H9 (cell line): ENCODE measurements around the gene GAL3ST1. TPM values are rescaled to one million over a fixed set of nuclear protein-coding genes. Genes with fewer than 3 reads are reported as not detected.

Experiments
- DNase-seq: peaks from one replicate; pipeline ENCODE4 v3.0.0-alpha.2; 2017
- H2AFZ ChIP-seq: one replicate; pipeline ENCODE4 v1.6.1; 2013; ENCODE audit warnings: mild to moderate bottlenecking, low read length, control low read depth, moderate library complexity
- H2AK5ac ChIP-seq: 2 replicates; pipeline ENCODE4 v1.6.1; 2013; ENCODE audit warnings: low read length, control low read depth, mixed read lengths; ENCODE audit not compliant: insufficient read length
- H2BK120ac ChIP-seq: one replicate; pipeline ENCODE4 v1.6.1; 2013; ENCODE audit warnings: low read depth, mild to moderate bottlenecking, low read length, control low read depth, inconsistent platforms; ENCODE audit not compliant: poor library complexity, severe bottlenecking
- H2BK12ac ChIP-seq: 2 replicates; pipeline ENCODE4 v1.6.1; 2013; ENCODE audit warnings: low read length, control low read depth, mixed read lengths, low read depth; ENCODE audit not compliant: insufficient read length
- H2BK15ac ChIP-seq: 2 replicates; pipeline ENCODE4 v1.6.1; 2013; ENCODE audit warnings: low read depth, low read length, control low read depth
- H2BK20ac ChIP-seq: one replicate; pipeline ENCODE4 v1.6.1; 2013; ENCODE audit warnings: low read depth, mild to moderate bottlenecking, low read length, control low read depth, inconsistent platforms; ENCODE audit not compliant: poor library complexity, severe bottlenecking
- H2BK5ac ChIP-seq: 2 replicates; pipeline ENCODE4 v1.6.1; 2013; ENCODE audit warnings: low read length, control low read depth, mixed read lengths; ENCODE audit not compliant: insufficient read length
- H3K14ac ChIP-seq: 2 replicates; pipeline ENCODE4 v1.6.1; 2013; ENCODE audit warnings: low read length, control low read depth; ENCODE audit not compliant: insufficient read depth
- H3K18ac ChIP-seq: 2 replicates; pipeline ENCODE4 v1.6.1; 2013; ENCODE audit warnings: low read depth, mild to moderate bottlenecking, mixed read lengths, low read length, control low read depth; ENCODE audit not compliant: insufficient read length
- H3K23ac ChIP-seq: 2 replicates; pipeline ENCODE4 v1.6.1; 2013; ENCODE audit warnings: low read length, control low read depth, mixed read lengths, low read depth; ENCODE audit not compliant: insufficient read length
- H3K23me2 ChIP-seq: 2 replicates; pipeline ENCODE4 v1.6.1; 2013; ENCODE audit warnings: low read depth, mild to moderate bottlenecking, mixed read lengths, low read length, control low read depth; ENCODE audit not compliant: insufficient read length, poor library complexity, severe bottlenecking
- H3K27ac ChIP-seq: 2 replicates; pipeline ENCODE4 v1.5.1; 2013; ENCODE audit warnings: low read length, control low read depth, mixed read lengths, low read depth; ENCODE audit not compliant: insufficient read length
- H3K27me3 ChIP-seq: 2 replicates; pipeline ENCODE4 v1.6.1; 2013; ENCODE audit warnings: low read length, control low read depth, inconsistent platforms; ENCODE audit not compliant: insufficient read depth
- H3K4ac ChIP-seq: 2 replicates; pipeline ENCODE4 v1.6.1; 2013; ENCODE audit warnings: low read depth, mild to moderate bottlenecking, control low read depth, inconsistent platforms, low read length, moderate library complexity
- H3K4me1 ChIP-seq: 2 replicates; pipeline ENCODE4 v1.6.1; 2013; ENCODE audit warnings: low read length, control low read depth, inconsistent platforms; ENCODE audit not compliant: insufficient read depth
- H3K4me2 ChIP-seq: 2 replicates; pipeline ENCODE4 v1.6.1; 2013; ENCODE audit warnings: low read length, control low read depth, mixed read lengths; ENCODE audit not compliant: insufficient read length, insufficient read depth
- H3K56ac ChIP-seq: 2 replicates; pipeline ENCODE4 v1.6.1; 2013; ENCODE audit warnings: low read depth, mild to moderate bottlenecking, mixed read lengths, low read length, control low read depth; ENCODE audit not compliant: insufficient read length
- H3K79me1 ChIP-seq: 2 replicates; pipeline ENCODE4 v1.6.1; 2013; ENCODE audit warnings: low read depth, mild to moderate bottlenecking, moderate library complexity, low read length, control low read depth, inconsistent platforms; ENCODE audit not compliant: insufficient read depth, poor library complexity, severe bottlenecking
- H3K79me2 ChIP-seq: 2 replicates; pipeline ENCODE4 v1.6.1; 2013; ENCODE audit warnings: low read length, control low read depth, inconsistent platforms; ENCODE audit not compliant: insufficient read depth
- H3K9ac ChIP-seq: 2 replicates; pipeline ENCODE4 v1.6.1; 2013; ENCODE audit warnings: low read length, control low read depth, mixed read lengths; ENCODE audit not compliant: insufficient read length; ENCODE audit errors: extremely low read depth
- H3K9me3 ChIP-seq: one replicate; pipeline ENCODE4 v1.6.1; 2013; ENCODE audit warnings: low read depth, low read length, inconsistent platforms; ENCODE audit not compliant: control insufficient read depth
- H3T11ph ChIP-seq: one replicate; pipeline ENCODE4 v1.6.1; 2013; ENCODE audit warnings: mild to moderate bottlenecking, low read length, control low read depth, inconsistent platforms
- H4K20me1 ChIP-seq: one replicate; pipeline ENCODE4 v1.6.1; 2013; ENCODE audit not compliant: control insufficient read depth, insufficient read length, insufficient read depth
- H4K5ac ChIP-seq: 2 replicates; pipeline ENCODE4 v1.6.1; 2013; ENCODE audit warnings: low read depth, mild to moderate bottlenecking, mixed read lengths, low read length, control low read depth; ENCODE audit not compliant: insufficient read length
- H4K8ac ChIP-seq: replicated peaks from 2 replicates; pipeline ENCODE4 v1.6.1; 2013; ENCODE audit warnings: low read length, control low read depth, mixed read lengths, low read depth; ENCODE audit not compliant: insufficient read length
- H4K91ac ChIP-seq: 2 replicates; pipeline ENCODE4 v1.6.1; 2013; ENCODE audit warnings: low read depth, mild to moderate bottlenecking, moderate library complexity, mixed read lengths, low read length, control low read depth; ENCODE audit not compliant: insufficient read length
- H3K27ac Mint-ChIP-seq, 3 experiments: 2 replicates in 2 of 3; 3 replicates in 1 of 3; pipeline ENCODE4 v1.8.0; 2020 to 2021; ENCODE audit warnings: mixed read lengths in 3 of 3, mild to moderate bottlenecking in 1 of 3, moderate library complexity in 1 of 3
- H3K27me3 Mint-ChIP-seq: 2 replicates; pipeline ENCODE4 v1.8.0; 2021; ENCODE audit warnings: low read depth, mild to moderate bottlenecking, moderate library complexity, mixed read lengths
- H3K36me3 Mint-ChIP-seq, 3 experiments: 2 replicates in 2 of 3; 3 replicates in 1 of 3; pipeline ENCODE4 v1.8.0; 2020 to 2021; ENCODE audit warnings: low read depth in 3 of 3, mixed read lengths in 3 of 3; ENCODE audit not compliant: insufficient read depth in 1 of 3
- H3K4me1 Mint-ChIP-seq, 2 experiments: 2 replicates each; pipeline ENCODE4 v1.8.0; 2020; ENCODE audit warnings: mixed read lengths in 2 of 2
- H3K4me3 Mint-ChIP-seq, 2 experiments: 2 replicates in 1 of 2; 3 replicates in 1 of 2; pipeline ENCODE4 v1.8.0; 2020 to 2021; ENCODE audit warnings: mild to moderate bottlenecking in 2 of 2, mixed read lengths in 2 of 2, moderate library complexity in 1 of 2
- H3K9me3 Mint-ChIP-seq, 2 experiments: 2 replicates in 1 of 2; 3 replicates in 1 of 2; pipeline ENCODE4 v1.8.0; 2020; ENCODE audit warnings: mild to moderate bottlenecking in 2 of 2, mixed read lengths in 2 of 2, moderate library complexity in 1 of 2
- WGBS: extraction: QIAGEN DNeasy Blood & Tissue Kit; methylation state at CpG from one replicate; pipeline ENCODE4 v1.1.7; 2013; ENCODE audit warnings: missing lambda C conversion rate, low lambda C conversion rate, mixed read lengths; ENCODE audit not compliant: insufficient read length; ENCODE audit errors: extremely low coverage; 5-methylcytosine and 5-hydroxymethylcytosine counted together
- total RNA-seq: library from RNA; stranded (reverse); gene quantifications from 2 replicates; pipeline ENCODE4 v1.2.1, GENCODE V29; 2021
- TF ChIP-seq, protein P1 (sequence below): fragments of 200-600 bp; sonication (generic); conservative IDR thresholded peaks from 3 replicates; pipeline ENCODE4 v1.8.0; 2021; ENCODE audit warnings: antibody characterized with exemption, mild to moderate bottlenecking

Gene GAL3ST1
- total RNA-seq, 1 experiment from 2014 or later: 5.1 TPM

DNA sequence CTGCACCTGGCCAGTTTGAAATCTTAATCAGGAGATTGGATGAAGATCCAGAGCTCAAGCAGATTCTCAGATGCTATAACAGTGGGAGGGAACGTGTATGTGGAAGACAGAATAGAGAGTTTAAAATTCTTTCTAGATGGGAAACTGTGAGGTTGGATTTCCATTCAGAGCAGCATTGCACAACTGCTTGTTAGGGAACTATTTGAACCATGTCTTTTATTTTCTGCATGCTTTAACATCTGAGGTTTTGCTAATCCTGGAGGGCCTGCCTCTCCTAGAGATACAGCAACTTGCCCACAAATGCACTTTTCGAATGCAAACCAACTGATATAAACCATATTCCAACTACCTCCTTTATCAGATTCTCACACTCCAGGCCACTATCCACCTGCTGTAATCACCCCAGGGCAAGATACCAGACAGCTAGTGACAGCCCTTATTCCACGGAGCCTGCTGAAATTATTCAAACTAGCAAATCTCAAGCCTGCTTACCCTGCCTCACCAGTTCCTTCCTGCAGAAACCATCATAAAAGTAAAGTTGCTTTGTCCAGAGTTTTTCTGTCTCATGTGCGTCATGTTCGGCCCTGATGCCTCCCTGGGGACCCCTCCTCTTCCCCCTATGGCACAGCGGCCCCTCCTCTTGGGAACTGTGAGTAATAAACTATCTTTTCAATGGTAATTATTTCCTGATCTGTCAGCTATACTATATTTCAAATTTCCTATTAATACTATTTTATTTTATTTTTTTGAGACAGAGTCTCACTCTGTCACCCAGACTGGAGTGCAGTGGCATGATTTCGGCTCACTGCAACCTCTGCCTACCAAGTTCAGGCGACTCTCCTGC, 50.6 kb downstream of the GAL3ST1 start:
- Histone ChIP-seq H4K91ac (no peak overlapping the region), H3K14ac (no peak overlapping the region), H4K5ac (no peak overlapping the region), H2AFZ (no peak overlapping the region), H3K79me2 (no peaks in the 10 kb centered on the region), H2BK120ac (no peak overlapping the region), H2BK5ac (no peak overlapping the region), H2BK20ac (no peak overlapping the region), H4K20me1 (no peaks in the 10 kb centered on the region), H2BK12ac (no peak overlapping the region), H3K9ac (no peak overlapping the region), H3K4me1 (no peaks in the 10 kb centered on the region), H3K18ac (no peak overlapping the region), H3K79me1 (no peaks in the 10 kb centered on the region), H3K4me2 (no peak overlapping the region), H2BK15ac (no peak overlapping the region), H3K9me3 (no peaks in the 10 kb centered on the region), H3K4ac (no peak overlapping the region), H3K27ac (no peak overlapping the region), H3K23ac (no peak overlapping the region), H2AK5ac (no peak overlapping the region), H3K23me2 (no peaks in the 10 kb centered on the region), H3K56ac (no peak overlapping the region), H4K8ac (no peak overlapping the region), H3T11ph (no peak overlapping the region), H3K27me3 (no peaks in the 10 kb centered on the region)
- Mint-ChIP-seq H3K27me3 (peaks cover 5% of the 10 kb centered on the region), H3K27ac (no peak overlapping the region), H3K4me3 (no peak overlapping the region), H3K36me3 (no peaks in the 10 kb centered on the region), H3K9me3 (no peaks in the 10 kb centered on the region), H3K4me1 (no peaks in the 10 kb centered on the region; a peak in 1 of 4 replicates)
- WGBS: no CpG with 5 or more reads among the region's 8 CpGs
- TF ChIP-seq, protein P1, sequence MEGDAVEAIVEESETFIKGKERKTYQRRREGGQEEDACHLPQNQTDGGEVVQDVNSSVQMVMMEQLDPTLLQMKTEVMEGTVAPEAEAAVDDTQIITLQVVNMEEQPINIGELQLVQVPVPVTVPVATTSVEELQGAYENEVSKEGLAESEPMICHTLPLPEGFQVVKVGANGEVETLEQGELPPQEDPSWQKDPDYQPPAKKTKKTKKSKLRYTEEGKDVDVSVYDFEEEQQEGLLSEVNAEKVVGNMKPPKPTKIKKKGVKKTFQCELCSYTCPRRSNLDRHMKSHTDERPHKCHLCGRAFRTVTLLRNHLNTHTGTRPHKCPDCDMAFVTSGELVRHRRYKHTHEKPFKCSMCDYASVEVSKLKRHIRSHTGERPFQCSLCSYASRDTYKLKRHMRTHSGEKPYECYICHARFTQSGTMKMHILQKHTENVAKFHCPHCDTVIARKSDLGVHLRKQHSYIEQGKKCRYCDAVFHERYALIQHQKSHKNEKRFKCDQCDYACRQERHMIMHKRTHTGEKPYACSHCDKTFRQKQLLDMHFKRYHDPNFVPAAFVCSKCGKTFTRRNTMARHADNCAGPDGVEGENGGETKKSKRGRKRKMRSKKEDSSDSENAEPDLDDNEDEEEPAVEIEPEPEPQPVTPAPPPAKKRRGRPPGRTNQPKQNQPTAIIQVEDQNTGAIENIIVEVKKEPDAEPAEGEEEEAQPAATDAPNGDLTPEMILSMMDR: no peak
- DNase-seq: no peak
